Measurements from ENCODE around the gene SLC38A8. TPM values are rescaled to one million over a fixed set of nuclear protein-coding genes. Genes with fewer than 3 reads are reported as not detected.

The SLC38A8 gene
- total RNA-seq, 3 donors from 2014 or later, result not detected

DNA sequence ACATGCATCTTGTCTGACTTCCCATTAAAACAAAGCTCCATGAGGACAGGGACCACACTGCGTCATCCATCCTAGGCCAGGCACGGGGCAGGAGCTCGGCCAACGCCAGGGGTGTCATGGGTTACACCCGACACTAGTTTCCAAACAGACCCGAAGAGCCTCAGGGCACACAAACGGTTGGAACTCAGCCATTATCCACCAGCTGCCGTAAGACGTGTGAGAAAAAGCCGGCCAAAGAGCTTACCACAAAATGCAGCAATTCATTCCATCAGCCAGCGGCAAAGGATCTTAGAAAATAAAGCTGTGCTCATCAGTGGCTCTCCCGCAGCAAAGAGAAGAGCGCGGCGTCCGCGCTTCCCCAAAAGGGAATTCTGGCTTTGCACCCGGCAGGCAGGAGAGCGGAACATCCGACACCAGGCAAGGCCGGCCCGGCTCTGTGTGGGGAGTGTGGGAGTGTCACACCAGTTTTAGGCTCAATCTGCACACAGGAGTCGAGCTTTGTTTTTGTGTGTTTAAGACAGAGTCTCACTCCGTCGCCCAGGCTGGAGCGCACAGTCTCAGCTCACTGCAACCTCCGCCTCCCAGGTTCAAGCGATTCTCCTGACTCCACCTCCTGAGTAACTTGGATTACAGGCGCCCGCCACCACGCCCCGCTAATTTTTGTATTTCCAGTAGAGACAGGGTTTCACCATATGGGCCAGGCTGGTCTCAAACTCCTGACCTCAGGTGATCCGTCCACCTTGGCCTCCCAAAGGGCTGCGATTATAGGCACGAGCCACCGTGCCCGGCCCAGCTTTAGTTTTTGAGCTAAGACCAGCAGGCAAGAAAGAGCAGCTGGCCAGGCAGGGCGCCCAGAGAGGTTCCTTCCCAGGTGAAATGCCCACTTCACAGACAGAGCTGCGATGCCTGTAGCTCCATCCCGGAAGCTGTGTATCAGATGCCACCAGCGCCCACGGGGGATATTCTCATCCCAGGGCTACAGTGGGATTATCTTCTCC is 1.5 kb downstream of the SLC38A8 start:
- intact Hi-C loops (cut with DNase I, micrococcal nuclease), result no loop called here
- Histone ChIP-seq H3K9me3 (no peaks in the 10 kb centered on the region), H3K4me3 (no peak overlapping the region), H3K36me3 (ENCODE audit: low read depth) (no peaks in the 10 kb centered on the region), H3K4me1 (ENCODE audit: low read depth) (no peaks in the 10 kb centered on the region)
- no peak for ATAC-seq
- peak in 1 of 3 donors; percentile 21 for DNase-seq
- TF ChIP-seq, protein P1, sequence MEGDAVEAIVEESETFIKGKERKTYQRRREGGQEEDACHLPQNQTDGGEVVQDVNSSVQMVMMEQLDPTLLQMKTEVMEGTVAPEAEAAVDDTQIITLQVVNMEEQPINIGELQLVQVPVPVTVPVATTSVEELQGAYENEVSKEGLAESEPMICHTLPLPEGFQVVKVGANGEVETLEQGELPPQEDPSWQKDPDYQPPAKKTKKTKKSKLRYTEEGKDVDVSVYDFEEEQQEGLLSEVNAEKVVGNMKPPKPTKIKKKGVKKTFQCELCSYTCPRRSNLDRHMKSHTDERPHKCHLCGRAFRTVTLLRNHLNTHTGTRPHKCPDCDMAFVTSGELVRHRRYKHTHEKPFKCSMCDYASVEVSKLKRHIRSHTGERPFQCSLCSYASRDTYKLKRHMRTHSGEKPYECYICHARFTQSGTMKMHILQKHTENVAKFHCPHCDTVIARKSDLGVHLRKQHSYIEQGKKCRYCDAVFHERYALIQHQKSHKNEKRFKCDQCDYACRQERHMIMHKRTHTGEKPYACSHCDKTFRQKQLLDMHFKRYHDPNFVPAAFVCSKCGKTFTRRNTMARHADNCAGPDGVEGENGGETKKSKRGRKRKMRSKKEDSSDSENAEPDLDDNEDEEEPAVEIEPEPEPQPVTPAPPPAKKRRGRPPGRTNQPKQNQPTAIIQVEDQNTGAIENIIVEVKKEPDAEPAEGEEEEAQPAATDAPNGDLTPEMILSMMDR (IDR thresholded peaks at IDR 0.05), result no peak

DNA sequence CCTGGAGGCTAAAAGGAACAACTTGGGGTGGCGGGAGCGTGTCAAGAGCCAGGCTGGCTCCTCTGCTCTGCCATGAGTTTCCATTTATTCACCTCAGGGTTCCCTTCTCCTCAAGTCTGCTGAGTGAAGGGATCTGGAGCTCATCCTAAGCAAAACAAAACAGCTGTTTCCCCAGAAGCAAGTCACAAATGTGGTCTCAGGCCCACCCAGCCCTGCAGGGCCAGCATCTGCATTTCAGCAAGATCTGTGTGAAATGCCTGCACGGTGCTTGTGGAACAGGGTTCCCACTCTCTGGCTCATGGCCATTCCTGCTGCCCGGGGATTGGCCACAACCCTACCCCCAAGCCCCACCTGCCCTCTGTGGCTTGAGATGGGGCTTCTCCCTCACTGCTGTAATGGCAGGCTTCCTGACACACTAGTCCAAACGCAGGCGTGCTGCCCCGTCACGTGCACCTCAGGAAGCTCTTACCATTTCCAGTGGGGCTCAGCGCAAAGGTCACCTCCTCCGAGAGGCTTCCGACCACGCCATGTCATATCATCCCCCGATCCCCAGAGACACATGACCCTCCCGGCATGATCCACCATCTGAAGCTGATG is 2.3 kb downstream of the SLC38A8 start:
- intact Hi-C loops (cut with DNase I, micrococcal nuclease), result no loop called here
- no peaks in the 10 kb centered on the region for H3K4me1 ChIP-seq (ENCODE audit: low read depth)
- DNase-seq (peak in 1 of 3 donors; percentile 13), ATAC-seq (no peak)
- H3K9me3 ChIP-seq, result no peaks in the 10 kb centered on the region
- TF ChIP-seq, protein P1 (IDR thresholded peaks at IDR 0.05), result no peak
- H3K4me3 ChIP-seq, result no peak overlapping the region
- no peaks in the 10 kb centered on the region for H3K36me3 ChIP-seq (ENCODE audit: low read depth)

DNA sequence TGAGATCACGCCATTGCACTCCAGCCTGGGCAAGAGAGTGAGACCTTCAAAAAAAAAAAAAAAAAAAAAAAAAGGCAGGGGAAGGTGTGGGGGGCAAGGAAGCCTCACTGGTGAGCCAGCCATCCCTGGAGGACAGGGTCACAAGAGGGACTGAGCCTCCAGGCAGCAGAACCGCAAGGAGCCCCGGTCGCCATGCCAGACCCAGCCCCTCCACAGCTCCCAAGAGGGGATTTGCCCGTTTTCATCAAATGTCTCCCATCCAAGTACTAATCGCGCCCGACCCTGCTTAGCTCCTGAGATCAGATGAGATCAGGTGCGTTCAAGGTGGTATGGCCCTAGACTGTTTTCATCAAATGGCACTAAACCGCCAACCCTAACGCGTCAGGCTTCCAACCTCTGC is 2.9 kb downstream of the SLC38A8 start:
- H3K4me3 ChIP-seq, result no peak overlapping the region
- H3K36me3 ChIP-seq (ENCODE audit: low read depth), result no peaks in the 10 kb centered on the region
- DNase-seq (peak in 1 of 3 donors; percentile 29), ATAC-seq (no peak)
- intact Hi-C loops (cut with DNase I, micrococcal nuclease), result no loop called here
- H3K4me1 ChIP-seq (ENCODE audit: low read depth), result no peaks in the 10 kb centered on the region
- TF ChIP-seq, protein P1 (IDR thresholded peaks at IDR 0.05), result no peak
- H3K9me3 ChIP-seq, result no peaks in the 10 kb centered on the region

DNA sequence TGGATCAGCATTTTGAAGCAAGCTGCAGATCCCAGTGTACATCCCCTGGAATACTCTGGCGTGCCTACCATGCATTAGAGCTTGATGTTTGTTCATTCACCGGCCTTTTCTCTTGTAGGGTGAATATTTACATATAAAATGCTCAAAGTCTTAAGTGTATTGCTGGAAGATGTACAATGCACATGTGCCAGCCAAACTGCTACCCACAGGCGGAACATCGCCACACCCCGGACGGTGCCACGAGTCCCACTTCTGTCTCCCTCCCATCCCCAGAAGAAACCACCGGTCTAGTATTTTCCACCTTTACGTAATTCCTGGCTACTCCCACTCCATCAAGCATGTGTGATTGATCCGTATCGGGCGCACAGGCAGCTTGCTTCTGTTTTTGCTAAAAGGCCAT is 4.1 kb downstream of the SLC38A8 start:
- peak in 1 of 3 donors; percentile 7 for DNase-seq
- TF ChIP-seq, protein P1 (IDR thresholded peaks at IDR 0.05), result no peak
- H3K36me3 ChIP-seq (ENCODE audit: low read depth), result no peaks in the 10 kb centered on the region
- no peaks in the 10 kb centered on the region for H3K9me3 ChIP-seq
- intact Hi-C loops (cut with DNase I, micrococcal nuclease), result no loop called here
- no peak for ATAC-seq
- no peak overlapping the region for H3K4me3 ChIP-seq
- no peaks in the 10 kb centered on the region for H3K4me1 ChIP-seq (ENCODE audit: low read depth)

DNA sequence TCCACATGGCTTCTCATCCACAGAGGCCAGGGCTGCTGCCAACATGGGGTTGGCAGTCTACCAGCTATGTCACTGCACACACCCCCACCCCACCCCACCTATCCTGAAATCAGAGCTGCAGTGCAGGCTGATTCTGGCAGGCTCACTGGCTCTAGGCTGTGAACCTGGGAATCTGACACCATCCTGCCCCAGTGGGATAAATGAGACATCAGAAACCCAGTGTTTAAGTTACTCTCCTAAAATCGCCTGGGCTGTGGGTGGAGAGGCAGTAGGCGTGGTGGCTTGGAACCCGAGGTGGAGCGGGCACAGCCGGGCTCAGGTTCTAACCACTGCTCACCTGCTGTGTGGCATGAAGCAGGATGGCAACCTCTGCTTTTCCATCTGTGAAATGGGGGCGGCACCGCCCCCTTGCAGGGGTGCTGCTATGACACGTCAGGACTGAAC is 5.6 kb downstream of the SLC38A8 start:
- H3K4me3 ChIP-seq, result no peak overlapping the region
- TF ChIP-seq, protein P1 (IDR thresholded peaks at IDR 0.05), result no peak
- H3K36me3 ChIP-seq (ENCODE audit: low read depth), result no peaks in the 10 kb centered on the region
- H3K4me1 ChIP-seq (ENCODE audit: low read depth), result no peaks in the 10 kb centered on the region
- intact Hi-C loops (cut with DNase I, micrococcal nuclease), result no loop called here
- ATAC-seq, result no peak
- no peaks in the 10 kb centered on the region for H3K9me3 ChIP-seq
- no peak for DNase-seq
